GM19099 (cell line): Measurements from ENCODE around the gene CDC14A.

Source experiments
- POLR2A ChIP-seq: IDR thresholded peaks from 3 replicates; pipeline ENCODE4 v1.6.1; 2011; ENCODE audit warnings: low read depth; ENCODE audit not compliant: insufficient read length; ENCODE audit errors: extremely low read depth

Gene CDC14A

GRCh38 chr1:100526894-100527293 is 174.6 kb downstream of the CDC14A start:
- no peak for TF ChIP-seq POLR2A

GRCh38 chr1:100528871-100529270 is 176.6 kb downstream of the CDC14A start:
- no peak for TF ChIP-seq POLR2A

DNA sequence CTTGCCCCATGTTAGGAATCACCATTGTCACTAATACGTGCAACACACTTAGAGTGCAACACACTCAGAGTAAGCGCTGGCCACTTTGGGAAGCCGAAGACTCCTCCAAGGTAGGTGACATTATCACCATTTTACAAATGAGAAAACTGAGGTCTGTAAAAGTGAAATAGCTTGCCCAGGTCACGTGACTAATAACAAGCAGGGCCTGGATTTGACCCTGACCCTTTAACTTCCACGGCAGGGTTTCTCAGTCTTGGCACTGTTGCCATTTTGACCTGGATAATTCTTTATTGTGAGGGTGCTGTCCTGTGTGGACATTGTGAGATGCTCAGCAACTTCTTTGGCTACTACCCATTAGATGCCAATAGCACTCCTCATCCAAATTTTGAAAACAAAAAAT is 177.8 kb downstream of the CDC14A start:
- no peak for TF ChIP-seq POLR2A

DNA sequence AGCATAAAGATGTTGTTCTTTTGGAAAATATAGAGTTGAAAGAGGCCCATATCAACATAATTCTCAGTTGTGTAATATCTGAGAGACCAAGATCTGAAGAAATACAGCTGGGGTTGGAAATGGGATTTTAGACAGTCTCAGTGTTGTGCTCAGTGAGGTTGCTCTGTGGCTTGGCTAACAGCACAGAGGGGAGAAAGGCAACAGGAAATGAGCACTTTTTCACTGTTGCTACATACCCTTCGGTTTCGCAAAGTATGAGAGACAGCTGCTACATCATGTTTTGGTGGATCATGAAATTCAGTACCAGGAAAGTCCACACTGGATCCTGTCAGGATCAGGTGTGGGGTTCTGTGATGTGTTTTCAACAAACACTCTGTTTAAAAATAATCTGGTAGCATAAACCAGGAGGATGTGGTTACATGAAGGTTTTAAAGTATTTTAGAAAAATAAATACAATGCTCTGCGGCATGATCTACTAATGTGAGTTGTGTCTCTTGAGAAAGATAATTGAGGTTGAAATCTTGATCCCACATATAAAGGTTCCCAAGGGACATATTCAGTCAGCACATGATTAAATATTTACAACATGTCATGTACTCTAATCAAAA is 178.7 kb downstream of the CDC14A start:
- no peak for TF ChIP-seq POLR2A

DNA sequence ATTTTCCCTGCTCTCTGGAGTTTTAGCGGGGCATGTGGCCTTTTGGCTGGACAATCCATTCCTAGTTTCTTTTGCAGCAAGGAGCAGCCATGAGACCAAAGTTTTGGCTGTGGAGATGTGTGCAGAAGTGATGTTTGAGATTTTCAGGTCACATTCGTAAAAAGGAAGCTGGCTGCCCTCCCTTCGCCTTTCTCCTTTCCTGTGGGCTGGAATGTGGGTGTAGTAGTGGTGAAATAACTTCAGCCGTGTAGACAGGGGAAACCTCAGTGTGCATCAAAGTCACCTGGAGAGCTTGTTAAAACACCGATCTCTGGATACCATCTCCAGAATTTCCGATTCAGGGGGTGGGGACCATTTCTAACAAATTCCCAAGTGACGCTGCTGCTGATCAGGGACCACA is 180.3 kb downstream of the CDC14A start:
- no peak for TF ChIP-seq POLR2A

GRCh38 chr1:100535264-100535663 is 183.0 kb downstream of the CDC14A start:
- no peak for TF ChIP-seq POLR2A

DNA sequence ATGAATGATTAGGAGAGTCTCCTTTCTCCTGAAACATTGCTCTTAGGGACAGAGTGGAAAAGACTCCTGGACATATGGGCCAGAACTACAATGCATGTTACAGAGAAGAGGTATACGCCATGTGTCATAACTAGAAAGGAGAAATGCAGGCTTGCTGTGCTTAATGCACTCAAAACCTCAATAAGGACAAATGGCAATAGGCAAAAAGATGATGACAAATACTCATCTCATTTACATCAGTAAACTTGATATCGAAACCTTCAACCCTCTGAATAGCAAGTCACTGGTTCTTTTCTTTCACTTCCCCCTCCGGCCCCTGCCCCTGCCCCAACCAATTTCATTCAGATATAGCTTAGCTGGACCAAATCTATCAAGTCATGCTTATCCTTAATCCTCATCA is 183.7 kb downstream of the CDC14A start:
- TF ChIP-seq POLR2A, result no peak

- no peak for TF ChIP-seq POLR2A
Measured at GRCh38 chr1:100538913-100539835, 186.9 kb downstream of the CDC14A start.

- no peak for TF ChIP-seq POLR2A
Measured at GRCh38 chr1:100539836-100540536, 187.7 kb downstream of the CDC14A start.

- TF ChIP-seq POLR2A, result no peak
Measured at GRCh38 chr1:100542285-100542684, 190.0 kb downstream of the CDC14A start.

- no peak for TF ChIP-seq POLR2A
Measured at GRCh38 chr1:100543640-100544039, 191.3 kb downstream of the CDC14A start.

GRCh38 chr1:100544791-100545190 is 192.5 kb downstream of the CDC14A start:
- TF ChIP-seq POLR2A, result no peak

- no peak for TF ChIP-seq POLR2A
Measured at GRCh38 chr1:100545855-100546254, 193.5 kb downstream of the CDC14A start.

- no peak for TF ChIP-seq POLR2A
Measured at GRCh38 chr1:100552031-100552430, 199.7 kb downstream of the CDC14A start.

GRCh38 chr1:100552922-100553321 is 200.6 kb downstream of the CDC14A start:
- no peak for TF ChIP-seq POLR2A

- TF ChIP-seq POLR2A, result no peak
Measured at GRCh38 chr1:100556181-100556580, 203.9 kb downstream of the CDC14A start.

GRCh38 chr1:100556925-100557605 is 204.8 kb downstream of the CDC14A start:
- no peak for TF ChIP-seq POLR2A
